HG03442 (cell line): ENCODE data around the gene SFXN2.
"Not testable (repeated sequence)": the region's sequence is repeated elsewhere in the genome, so short reads cannot be mapped to it uniquely, and the experiment has no call there.

Experiments used
- ATAC-seq: cut with Tn5 transposase; IDR thresholded peaks from one replicate; pipeline ENCODE4 v1.9.1; 2021; ENCODE audit warnings: mild to moderate bottlenecking, moderate library complexity; ENCODE audit not compliant: unreplicated experiment

The SFXN2 gene

GRCh38 chr10:102718220-102718619, 3.8 kb downstream of the SFXN2 start:
- ATAC-seq, result no peak

GRCh38 chr10:102720337-102720736, 5.9 kb downstream of the SFXN2 start:
- ATAC-seq, result no peak

- ATAC-seq, result no peak
Observed at GRCh38 chr10:102720775-102721301, 6.4 kb downstream of the SFXN2 start.

- ATAC-seq, result no peak
Observed at GRCh38 chr10:102721954-102722353, 7.5 kb downstream of the SFXN2 start.

GRCh38 chr10:102723989-102724388, 9.6 kb downstream of the SFXN2 start:
- no peak for ATAC-seq

- ATAC-seq, result no peak
Observed at GRCh38 chr10:102726274-102726673, 11.8 kb downstream of the SFXN2 start.

GRCh38 chr10:102727037-102727818, 12.8 kb downstream of the SFXN2 start:
- ATAC-seq, result no peak

- ATAC-seq, result no peak
Observed at GRCh38 chr10:102729029-102730026, 14.9 kb downstream of the SFXN2 start.

- ATAC-seq, result no peak
Observed at GRCh38 chr10:102731222-102731800, 16.9 kb downstream of the SFXN2 start.

- ATAC-seq, result no peak
Observed at GRCh38 chr10:102732661-102733060, 18.2 kb downstream of the SFXN2 start.

- ATAC-seq, result no peak
Observed at GRCh38 chr10:102735065-102735562, 20.7 kb downstream of the SFXN2 start.

GRCh38 chr10:102738692-102739121, 24.3 kb downstream of the SFXN2 start:
- ATAC-seq, result no peak

GRCh38 chr10:102740229-102740628, 25.8 kb downstream of the SFXN2 start:
- ATAC-seq, result no peak

GRCh38 chr10:102741726-102742237, 27.3 kb downstream of the SFXN2 start:
- no peak for ATAC-seq

GRCh38 chr10:102742313-102742712, 27.9 kb downstream of the SFXN2 start:
- ATAC-seq, result not testable (repeated sequence)

- no peak for ATAC-seq
Observed at GRCh38 chr10:102743078-102743587, 28.7 kb downstream of the SFXN2 start.

- ATAC-seq, result peak; percentile 97
Observed at GRCh38 chr10:102743588-102744373, 29.3 kb downstream of the SFXN2 start, which contains the start of gene WBP1L. WBP1L (plus strand) TSS chr10:102743948; CDS start chr10:102744054, 106 bp downstream.

- ATAC-seq, result no peak
Observed at GRCh38 chr10:102744374-102745051, 30.1 kb downstream of the SFXN2 start.

- no peak for ATAC-seq
Observed at GRCh38 chr10:102745157-102745556, 30.7 kb downstream of the SFXN2 start.
